Measurements from ENCODE around the gene OCEL1.

The OCEL1 gene

GRCh38 chr19:17196610-17197009, 29.4 kb upstream of the OCEL1 start:
- Mint-ChIP-seq H3K9me3 (no peaks in the 10 kb centered on the region), H3K27me3 (ENCODE audit: low read depth, poor library complexity) (no peaks in the 10 kb centered on the region), H3K4me1 (peaks cover 15% of the 10 kb centered on the region), H3K36me3 (ENCODE audit: low read depth) (peaks cover 65% of the 10 kb centered on the region), H3K4me3 (no peak overlapping the region), H3K27ac (peak overlapping the region; percentile 2)
- DNase-seq, result no peak
- TF ChIP-seq CTCF (IDR thresholded peaks at IDR 0.05), result no peak

- Mint-ChIP-seq H3K27me3 (ENCODE audit: low read depth, poor library complexity) (no peaks in the 10 kb centered on the region), H3K9me3 (no peaks in the 10 kb centered on the region), H3K27ac (no peak overlapping the region), H3K36me3 (ENCODE audit: low read depth) (peaks cover 75% of the 10 kb centered on the region), H3K4me3 (no peak overlapping the region), H3K4me1 (peaks cover 15% of the 10 kb centered on the region)
- TF ChIP-seq CTCF (IDR thresholded peaks at IDR 0.05), result no peak
- no peak for DNase-seq
These were observed 28.4 kb upstream of the OCEL1 start for GRCh38 chr19:17197666-17198065.

GRCh38 chr19:17200408-17201079, 25.5 kb upstream of the OCEL1 start:
- Mint-ChIP-seq H3K4me3 (no peak overlapping the region), H3K9me3 (no peaks in the 10 kb centered on the region), H3K27me3 (ENCODE audit: low read depth, poor library complexity) (peaks cover 2% of the 10 kb centered on the region), H3K4me1 (peaks cover 15% of the 10 kb centered on the region), H3K36me3 (ENCODE audit: low read depth) (peaks cover 83% of the 10 kb centered on the region), H3K27ac (peak overlapping the region; percentile 77)
- no peak for TF ChIP-seq CTCF (IDR thresholded peaks at IDR 0.05)
- DNase-seq, result no peak

- Mint-ChIP-seq H3K4me3 (no peak overlapping the region), H3K27ac (no peak overlapping the region), H3K27me3 (ENCODE audit: low read depth, poor library complexity) (peaks cover 2% of the 10 kb centered on the region), H3K4me1 (peaks cover 8% of the 10 kb centered on the region), H3K36me3 (ENCODE audit: low read depth) (peaks cover 72% of the 10 kb centered on the region), H3K9me3 (no peaks in the 10 kb centered on the region)
- TF ChIP-seq CTCF (IDR thresholded peaks at IDR 0.05), result no peak
- no peak for DNase-seq
These were observed 23.8 kb upstream of the OCEL1 start for GRCh38 chr19:17202249-17202648.

GRCh38 chr19:17202713-17203112, 23.3 kb upstream of the OCEL1 start:
- peaks cover 2% of the 10 kb centered on the region for H3K27me3 Mint-ChIP-seq (ENCODE audit: low read depth, poor library complexity)
- H3K9me3 Mint-ChIP-seq, result no peaks in the 10 kb centered on the region
- H3K36me3 Mint-ChIP-seq (ENCODE audit: low read depth), result peaks cover 69% of the 10 kb centered on the region
- H3K4me1 Mint-ChIP-seq, result peaks cover 3% of the 10 kb centered on the region
- TF ChIP-seq CTCF (IDR thresholded peaks at IDR 0.05), result no peak
- no peak overlapping the region for H3K4me3 Mint-ChIP-seq
- no peak overlapping the region for H3K27ac Mint-ChIP-seq
- DNase-seq, result no peak
